Hepatocyte (in vitro differentiated cells): ENCODE measurements around the gene IL17B.

Source experiments
- CTCF ChIP-seq: fragments of 200-600 bp; sonication (generic); IDR thresholded peaks from 2 replicates; pipeline ENCODE4 v1.5.1; 2016; ENCODE audit warnings: antibody characterized with exemption, mild to moderate bottlenecking; ENCODE audit not compliant: poor library complexity
- EZH2 ChIP-seq: fragments of 200-600 bp; sonication (generic); IDR thresholded peaks from 2 replicates; pipeline ENCODE4 v1.6.1; 2016; ENCODE audit warnings: antibody characterized with exemption, mild to moderate bottlenecking, borderline replicate concordance
- EZH2phosphoT487 ChIP-seq: fragments of 200-600 bp; sonication (generic); IDR thresholded peaks from one replicate; pipeline ENCODE4 v1.6.1; 2018; ENCODE audit warnings: antibody characterized with exemption, mild to moderate bottlenecking, low read depth, moderate library complexity; ENCODE audit not compliant: unreplicated experiment, severe bottlenecking

- no peak for TF ChIP-seq CTCF
- no peak for TF ChIP-seq EZH2
- no peak for TF ChIP-seq EZH2phosphoT487
Observed at GRCh38 chr5:149355688-149356087, 23.4 kb downstream of the IL17B start.
